H1 (cell line): ENCODE data around the gene ACTA2. TPM values are rescaled to one million over a fixed set of nuclear protein-coding genes. Genes with fewer than 3 reads are reported as not detected.

Experiments
- CTCF ChIA-PET: fragments of 300-600 bp; sonication (Branson Sonifier 250); formaldehyde crosslinking; loops from one replicate; lab custom pipeline; 2021; ENCODE audit not compliant: partially characterized antibody; lab: Charles Lee
- POLR2A ChIA-PET: fragments of 300-600 bp; sonication (Branson Sonifier 250); formaldehyde crosslinking; loops from one replicate; lab custom pipeline; 2021; ENCODE audit warnings: inconsistent platforms; ENCODE audit not compliant: partially characterized antibody; lab: Charles Lee
- DNase-seq, 2 experiments: peaks; one replicate each; pipeline versions ENCODE4 v3.0.0 to v3.0.0-alpha.2; 2010 to 2022; ENCODE audit warnings: low spot score in 2 of 2, low read depth in 1 of 2, mixed read lengths in 1 of 2
- FAIRE-seq: peaks from 2 replicates; lab custom pipeline; 2011; peaks lifted over from hg19 to GRCh38; lab: Jason Lieb, UNC
- H2AFZ ChIP-seq: 2 replicates; pipeline ENCODE4 v1.8.1; 2012; ENCODE audit warnings: low read length, inconsistent platforms
- H2AK5ac ChIP-seq: 2 replicates; pipeline ENCODE4 v1.6.1; 2013; ENCODE audit warnings: low read depth, low read length
- H2BK120ac ChIP-seq: replicated peaks from 2 replicates; pipeline ENCODE3; 2013; ENCODE audit warnings: low read depth, low read length, inconsistent platforms
- H2BK12ac ChIP-seq: 2 replicates; pipeline ENCODE4 v1.6.1; 2013; ENCODE audit warnings: low read depth, low read length
- H2BK15ac ChIP-seq: 2 replicates; pipeline ENCODE4 v1.6.1; 2013; ENCODE audit warnings: low read length
- H2BK20ac ChIP-seq: 2 replicates; pipeline ENCODE4 v1.6.1; 2013; ENCODE audit warnings: low read length
- H2BK5ac ChIP-seq: 2 replicates; pipeline ENCODE4 v1.6.1; 2013; ENCODE audit warnings: low read depth, low read length
- H3K14ac ChIP-seq: 2 replicates; pipeline ENCODE4 v1.6.1; 2013; ENCODE audit warnings: inconsistent platforms; ENCODE audit not compliant: insufficient read length
- H3K18ac ChIP-seq: 2 replicates; pipeline ENCODE4 v1.6.1; 2013; ENCODE audit warnings: low read length; ENCODE audit errors: extremely low read depth
- H3K23ac ChIP-seq: 2 replicates; pipeline ENCODE4 v1.6.1; 2013; ENCODE audit warnings: inconsistent platforms; ENCODE audit not compliant: insufficient read length
- H3K23me2 ChIP-seq: 2 replicates; pipeline ENCODE4 v1.6.1; 2013; ENCODE audit warnings: low read depth, low read length
- H3K27ac ChIP-seq: 2 replicates; pipeline ENCODE4 v1.6.1; 2011; ENCODE audit warnings: low read depth, low read length, inconsistent platforms
- H3K27me3 ChIP-seq, 4 experiments: replicated peaks in 1 of 4; 1 replicate in 1 of 4; 2 replicates in 3 of 4; pipeline versions ENCODE4 v1.6.1 to v1.8.1; 2011 to 2013; ENCODE audit warnings: low read length in 3 of 4, mild to moderate bottlenecking in 3 of 4, inconsistent platforms in 2 of 4, mixed read lengths in 2 of 4, moderate library complexity in 1 of 4; ENCODE audit not compliant: control insufficient read depth in 3 of 4, insufficient read depth in 3 of 4; ENCODE audit errors: extremely low read depth in 1 of 4
- H3K36me3 ChIP-seq, 4 experiments: 2 replicates each; pipeline versions ENCODE4 v1.6.1 to v1.8.1; 2011 to 2013; ENCODE audit warnings: mild to moderate bottlenecking in 4 of 4, low read length in 3 of 4, moderate library complexity in 2 of 4, control low read depth in 1 of 4, inconsistent platforms in 1 of 4; ENCODE audit not compliant: insufficient read depth in 4 of 4, control insufficient read depth in 2 of 4
- H3K4ac ChIP-seq: replicated peaks from 2 replicates; pipeline ENCODE3; 2013; ENCODE audit warnings: low read length, low read depth, mixed read lengths, inconsistent platforms; ENCODE audit not compliant: insufficient read length
- H3K4me1 ChIP-seq, 4 experiments: replicated peaks in 1 of 4; 1 replicate in 1 of 4; 2 replicates in 3 of 4; pipeline versions ENCODE4 v1.6.1 to v1.8.1; 2011 to 2013; ENCODE audit warnings: low read length in 3 of 4, inconsistent platforms in 2 of 4, mixed read lengths in 1 of 4; ENCODE audit not compliant: insufficient read depth in 4 of 4, control insufficient read depth in 3 of 4
- H3K4me2 ChIP-seq, 2 experiments: 2 replicates each; pipeline versions ENCODE4 v1.6.1 to v1.8.1; 2011 to 2013; ENCODE audit warnings: low read depth in 2 of 2, low read length in 2 of 2, control low read depth in 1 of 2, inconsistent platforms in 1 of 2, mild to moderate bottlenecking in 1 of 2; ENCODE audit not compliant: insufficient read depth in 1 of 2
- H3K4me3 ChIP-seq, 4 experiments: fragments of 200-600, 300-600 bp in 1 of 4; sonication (generic), shearing (Covaris generic), sonication (Bioruptor Twin) in 1 of 4; 2 replicates each; pipeline versions ENCODE4 v1.5.1 to v1.8.1; 2011 to 2016; ENCODE audit warnings: low read length in 4 of 4, low read depth in 3 of 4, control low read depth in 2 of 4, inconsistent platforms in 2 of 4, mild to moderate bottlenecking in 2 of 4, mixed read lengths in 1 of 4, moderate library complexity in 1 of 4; ENCODE audit not compliant: insufficient read depth in 2 of 4; ENCODE audit errors: extremely low read depth in 1 of 4
- H3K56ac ChIP-seq: replicated peaks from 2 replicates; pipeline ENCODE3; 2013; ENCODE audit warnings: low read depth, mild to moderate bottlenecking, mixed read lengths, low read length, inconsistent platforms; ENCODE audit not compliant: insufficient read length
- H3K79me1 ChIP-seq: 2 replicates; pipeline ENCODE4 v1.6.1; 2013; ENCODE audit warnings: low read depth, low read length, control low read depth
- H3K79me2 ChIP-seq, 2 experiments: 2 replicates each; pipeline versions ENCODE4 v1.6.1 to v1.8.1; 2012 to 2013; ENCODE audit warnings: low read length in 2 of 2, mild to moderate bottlenecking in 2 of 2, inconsistent platforms in 1 of 2; ENCODE audit not compliant: insufficient read depth in 2 of 2, control insufficient read depth in 1 of 2
- H3K9ac ChIP-seq, 4 experiments: replicated peaks in 1 of 4; 1 replicate in 1 of 4; 2 replicates in 3 of 4; pipeline versions ENCODE4 v1.6.1 to v1.8.1; 2011 to 2013; ENCODE audit warnings: low read depth in 3 of 4, low read length in 3 of 4, control low read depth in 2 of 4, mild to moderate bottlenecking in 2 of 4, moderate library complexity in 2 of 4, inconsistent platforms in 1 of 4; ENCODE audit errors: extremely low read depth in 1 of 4
- H3K9me3 ChIP-seq, 2 experiments: 2 replicates each; pipeline versions ENCODE4 v1.6.1 to v1.8.1; 2012 to 2013; ENCODE audit warnings: mild to moderate bottlenecking in 2 of 2, moderate library complexity in 2 of 2, control low read depth in 1 of 2, inconsistent platforms in 1 of 2, low read depth in 1 of 2, low read length in 1 of 2, mixed read lengths in 1 of 2; ENCODE audit not compliant: insufficient read depth in 2 of 2
- H4K20me1 ChIP-seq, 2 experiments: replicated peaks in 1 of 2; 2 replicates each; pipeline versions ENCODE3 to v1.8.1; 2011 to 2013; ENCODE audit warnings: inconsistent platforms in 2 of 2, low read length in 2 of 2, mild to moderate bottlenecking in 1 of 2; ENCODE audit not compliant: insufficient read depth in 2 of 2, control insufficient read depth in 1 of 2
- H4K5ac ChIP-seq: 2 replicates; pipeline ENCODE4 v1.6.1; 2013; ENCODE audit warnings: low read length, low read depth, mixed read lengths, inconsistent platforms; ENCODE audit not compliant: insufficient read length
- H4K8ac ChIP-seq: 2 replicates; pipeline ENCODE4 v1.8.0; 2013; ENCODE audit warnings: mild to moderate bottlenecking, moderate library complexity, low read length, inconsistent platforms; ENCODE audit not compliant: insufficient read depth; ENCODE audit errors: extremely low read depth
- H4K91ac ChIP-seq: replicated peaks from 2 replicates; pipeline ENCODE3; 2013; ENCODE audit warnings: low read length, mixed read lengths, inconsistent platforms; ENCODE audit not compliant: insufficient read length
- ASH2L ChIP-seq: fragments of 200-600, 300-600 bp; sonication (generic); IDR thresholded peaks from one replicate; pipeline ENCODE4 v1.7.1; 2017; ENCODE audit warnings: low read length
- BACH1 ChIP-seq: IDR thresholded peaks from 2 replicates; pipeline ENCODE4 v1.6.1; 2012; ENCODE audit warnings: low read length, improper control_type of control experiment
- CEBPB ChIP-seq: IDR thresholded peaks from 2 replicates; pipeline ENCODE4 v1.6.1; 2012; ENCODE audit warnings: low read depth, low read length
- CHD1 ChIP-seq: IDR thresholded peaks from 2 replicates; pipeline ENCODE4 v1.6.1; 2012; ENCODE audit warnings: low read depth, low read length, improper control_type of control experiment
- EZH2 ChIP-seq: fragments of 200-600 bp; sonication (generic); IDR thresholded peaks from 2 replicates; pipeline ENCODE4 v1.7.1; 2012; ENCODE audit warnings: low read depth, mild to moderate bottlenecking, moderate library complexity, low read length, inconsistent platforms; ENCODE audit not compliant: severe bottlenecking
- GTF2F1 ChIP-seq: IDR thresholded peaks from 2 replicates; pipeline ENCODE4 v1.6.1; 2012; ENCODE audit warnings: low read depth, low read length, improper control_type of control experiment, borderline replicate concordance
- JUND ChIP-seq: IDR thresholded peaks from 2 replicates; pipeline ENCODE4 v1.6.1; 2011; ENCODE audit warnings: mild to moderate bottlenecking, improper control_type of control experiment, low read length
- RNF2 ChIP-seq: fragments of 200-900, 300-1000 bp; sonication (generic); IDR thresholded peaks from 2 replicates; pipeline ENCODE4 v1.7.1; 2016; ENCODE audit warnings: borderline replicate concordance, low read depth, mild to moderate bottlenecking, antibody characterized with exemption, low read length; ENCODE audit not compliant: poor library complexity, severe bottlenecking; ENCODE audit errors: missing control alignments
- SIRT6 ChIP-seq: IDR thresholded peaks from one replicate; pipeline ENCODE4 v1.7.1; 2012; ENCODE audit warnings: low read length, inconsistent platforms
- SP4 ChIP-seq: IDR thresholded peaks from 2 replicates; pipeline ENCODE4 v1.6.1; 2012; ENCODE audit warnings: low read length, inconsistent platforms
- TAF1 ChIP-seq: IDR thresholded peaks from 2 replicates; pipeline ENCODE4 v1.6.1; 2011; ENCODE audit warnings: mild to moderate bottlenecking, low read depth, low read length
- USF2 ChIP-seq: IDR thresholded peaks from 2 replicates; pipeline ENCODE4 v1.6.1; 2011; ENCODE audit warnings: low read length, improper control_type of control experiment
- WGBS, 2 experiments: shearing (Covaris generic) in 1 of 2; methylation state at CpG; one replicate each; pipeline versions ENCODE4 v1.1.6 to v1.1.7; 2013 to 2015; ENCODE audit warnings: low lambda C conversion rate in 2 of 2, mixed read lengths in 2 of 2, inconsistent platforms in 1 of 2, low coverage in 1 of 2, missing lambda C conversion rate in 1 of 2; ENCODE audit not compliant: insufficient replicate concordance in 2 of 2, insufficient coverage in 1 of 2, insufficient read length in 1 of 2; ENCODE audit errors: extremely low coverage in 1 of 2, missing lambda C conversion rate in 1 of 2; 5-methylcytosine and 5-hydroxymethylcytosine counted together
- polyA plus RNA-seq, 7 experiments: library from polyadenylated mRNA; depleted of rRNA in 3 of 7; stranded (reverse) in 5 of 7; unstranded in 2 of 7; fragments of >200 nt in 5 of 7; fragments of 200-250 nt in 2 of 7; gene quantifications; 1 replicate in 5 of 7; 2 replicates in 1 of 7; 4 replicates in 1 of 7; pipeline versions ENCODE4 v1.2.1 to v1.2.3, GENCODE V29; 2011 to 2013; ENCODE audit warnings: missing spikeins in 2 of 7, mixed read lengths in 2 of 7
- total RNA-seq: library from RNA; stranded (reverse); fragmentation: NEBNext Ultra II Directional; extraction: Animal tissue kit (Norgen Biotek cat#: 25700); gene quantifications from 2 replicates; pipeline ENCODE4 v1.2.1, GENCODE V29; 2021
- TF ChIP-seq, protein P1 (sequence below): IDR thresholded peaks from 2 replicates; pipeline ENCODE4 v1.6.1; 2011; ENCODE audit warnings: low read depth, mild to moderate bottlenecking, low read length; ENCODE audit not compliant: insufficient read depth

ACTA2 gene
- total and polyA plus RNA-seq, 2 of the 8 experiments (the other 6 are each of a cell fraction or from before 2014, with no cell fraction given) = 3.5 to 8.9 TPM

- CTCF ChIA-PET = interaction anchor here (0.9 to 1.4 kb wide), 3 partner anchors 24 to 120 kb away, joined by 3 to 4 read pairs (median 4); no protein-coding TSS in a partner anchor
- no peak for TF ChIP-seq SP4
- TF ChIP-seq CEBPB = no peak
- TF ChIP-seq USF2 = no peak
- no peak for TF ChIP-seq JUND
- no peak for TF ChIP-seq RNF2
- no peak for TF ChIP-seq CHD1
- no peak for TF ChIP-seq SIRT6
- no peak for TF ChIP-seq GTF2F1
- TF ChIP-seq, protein P1, sequence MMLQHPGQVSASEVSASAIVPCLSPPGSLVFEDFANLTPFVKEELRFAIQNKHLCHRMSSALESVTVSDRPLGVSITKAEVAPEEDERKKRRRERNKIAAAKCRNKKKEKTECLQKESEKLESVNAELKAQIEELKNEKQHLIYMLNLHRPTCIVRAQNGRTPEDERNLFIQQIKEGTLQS = no peak
- TF ChIP-seq ASH2L = no peak
- no peak for TF ChIP-seq BACH1
- TF ChIP-seq TAF1 = no peak
- TF ChIP-seq EZH2 = no peak
Measured at GRCh38 chr10:88957381-88957780, 4.8 kb upstream of the ACTA2 start.

More at GRCh38 chr10:88957381-88957780, 4.8 kb upstream of the ACTA2 start:
- DNase-seq = no peak
- Histone ChIP-seq H4K8ac (no peak overlapping the region), H3K4me1 (no peaks in the 10 kb centered on the region), H3K79me2 (no peaks in the 10 kb centered on the region), H3K4ac (no peak overlapping the region), H3K23me2 (no peaks in the 10 kb centered on the region), H3K23ac (no peak overlapping the region), H3K36me3 (no peaks in the 10 kb centered on the region), H2BK12ac (no peak overlapping the region), H3K9ac (no peak overlapping the region), H4K20me1 (no peaks in the 10 kb centered on the region), H2AK5ac (no peak overlapping the region), H3K27me3 (no peaks in the 10 kb centered on the region), H2BK120ac (no peak overlapping the region), H4K5ac (no peak overlapping the region), H3K9me3 (no peaks in the 10 kb centered on the region), H2BK15ac (no peak overlapping the region), H3K14ac (no peak overlapping the region), H3K27ac (no peak overlapping the region), H2BK5ac (no peak overlapping the region), H3K56ac (no peak overlapping the region), H2AFZ (no peak overlapping the region), H3K18ac (no peak overlapping the region), H3K79me1 (no peaks in the 10 kb centered on the region), H3K4me2 (no peak overlapping the region), H4K91ac (no peak overlapping the region), H3K4me3 (no peak overlapping the region), H2BK20ac (no peak overlapping the region)
- POLR2A ChIA-PET = no interaction called here
- 89% methylated on average over 1 of the region's 1 CpG; no CpG with 5 or more reads in 1 of the 2 experiments for WGBS, 2 experiments
- no peak for FAIRE-seq
